HepG2 (cell line): ENCODE data around the gene RBP4. TPM values are rescaled to one million over a fixed set of nuclear protein-coding genes. Genes with fewer than 3 reads are reported as not detected.

Experiments
- CTCF ChIP-seq: sonication (generic); formaldehyde crosslinking; IDR thresholded peaks from 2 replicates; pipeline ENCODE4 v1.5.0; 2020; ENCODE audit warnings: mild to moderate bottlenecking, missing genetic modification reagents, moderate library complexity
- GATA4 ChIP-seq: sonication (generic); IDR thresholded peaks from 2 replicates; pipeline ENCODE4 v1.6.1; 2016; ENCODE audit warnings: antibody characterized with exemption, low read depth, borderline replicate concordance
- NPAS2 ChIP-seq: sonication (generic); formaldehyde crosslinking; IDR thresholded peaks from 2 replicates; pipeline ENCODE4 v1.8.0; 2022; ENCODE audit warnings: mild to moderate bottlenecking, missing genetic modification reagents, borderline replicate concordance
- SPEN ChIP-seq: sonication (generic); formaldehyde crosslinking; IDR thresholded peaks from 2 replicates; pipeline ENCODE4 v1.5.1; 2020; ENCODE audit warnings: low read depth, mild to moderate bottlenecking, missing genetic modification reagents
- SSRP1 ChIP-seq: IDR thresholded peaks from 2 replicates; pipeline ENCODE4 v1.6.1; 2016; ENCODE audit warnings: control low read depth
- ZFX ChIP-seq: sonication (generic); formaldehyde crosslinking; IDR thresholded peaks from 2 replicates; pipeline ENCODE4 v1.4.0; 2020; ENCODE audit warnings: mild to moderate bottlenecking, low read depth, missing genetic modification reagents, moderate library complexity
- ZNF224 ChIP-seq: sonication (generic); formaldehyde crosslinking; IDR thresholded peaks from 2 replicates; pipeline ENCODE4 v1.5.0; 2020; ENCODE audit warnings: mild to moderate bottlenecking, missing genetic modification reagents
- ZNF660 ChIP-seq: sonication (generic); formaldehyde crosslinking; IDR thresholded peaks from 2 replicates; pipeline ENCODE4 v1.5.1; 2020; ENCODE audit warnings: mild to moderate bottlenecking, low read depth, missing genetic modification reagents, borderline replicate concordance
- polyA plus RNA-seq, 8 experiments: library from polyadenylated mRNA; depleted of rRNA in 3 of 8; stranded (reverse) in 7 of 8; unstranded in 1 of 8; fragments of >200 nt; fragmentation: Illumina TruSeq in 4 of 8; extraction: Trizol in 4 of 8; gene quantifications; 2 replicates each; pipeline versions ENCODE4 v1.2.1 to v1.2.3, GENCODE V29; 2011 to 2016; ENCODE audit warnings: low read depth in 4 of 8, missing spikeins in 1 of 8, mixed read lengths in 1 of 8; ENCODE audit not compliant: insufficient read depth in 1 of 8
- total RNA-seq, 5 experiments: library from RNA; depleted of rRNA; stranded (reverse); fragments of >200 nt; fragmentation: Illumina TruSeq; extraction: Trizol; gene quantifications; 2 replicates each; pipeline ENCODE4 v1.2.3, GENCODE V29; 2016; ENCODE audit warnings: low read depth in 1 of 5
- TF ChIP-seq, protein P1 (sequence below): fragments of 450-650 bp; IDR thresholded peaks from 2 replicates; pipeline ENCODE4 v1.6.1; 2016
- TF ChIP-seq, protein P2 (sequence below): sonication (generic); formaldehyde crosslinking; IDR thresholded peaks from 2 replicates; pipeline ENCODE4 v1.5.0; 2020; ENCODE audit warnings: mild to moderate bottlenecking, missing genetic modification reagents, borderline replicate concordance
- TF ChIP-seq, protein P3 (sequence below): sonication (generic); formaldehyde crosslinking; IDR thresholded peaks from 2 replicates; pipeline ENCODE4 v1.4.0; 2020; ENCODE audit warnings: missing genetic modification reagents, mild to moderate bottlenecking, borderline replicate concordance
- TF ChIP-seq, protein P4 (sequence below): sonication (generic); formaldehyde crosslinking; IDR thresholded peaks from 2 replicates; pipeline ENCODE4 v1.5.1; 2020; ENCODE audit warnings: mild to moderate bottlenecking, missing genetic modification reagents, moderate library complexity

Gene RBP4
- total and polyA plus RNA-seq, 2 of the 13 experiments (the other 11 are each of a cell fraction or from before 2014, with no cell fraction given), result 642 to 931 TPM

- TF ChIP-seq, protein P1, sequence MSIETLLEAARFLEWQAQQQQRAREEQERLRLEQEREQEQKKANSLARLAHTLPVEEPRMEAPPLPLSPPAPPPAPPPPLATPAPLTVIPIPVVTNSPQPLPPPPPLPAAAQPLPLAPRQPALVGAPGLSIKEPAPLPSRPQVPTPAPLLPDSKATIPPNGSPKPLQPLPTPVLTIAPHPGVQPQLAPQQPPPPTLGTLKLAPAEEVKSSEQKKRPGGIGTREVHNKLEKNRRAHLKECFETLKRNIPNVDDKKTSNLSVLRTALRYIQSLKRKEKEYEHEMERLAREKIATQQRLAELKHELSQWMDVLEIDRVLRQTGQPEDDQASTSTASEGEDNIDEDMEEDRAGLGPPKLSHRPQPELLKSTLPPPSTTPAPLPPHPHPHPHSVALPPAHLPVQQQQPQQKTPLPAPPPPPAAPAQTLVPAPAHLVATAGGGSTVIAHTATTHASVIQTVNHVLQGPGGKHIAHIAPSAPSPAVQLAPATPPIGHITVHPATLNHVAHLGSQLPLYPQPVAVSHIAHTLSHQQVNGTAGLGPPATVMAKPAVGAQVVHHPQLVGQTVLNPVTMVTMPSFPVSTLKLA, result peak; percentile 27; the same call in 1 of the 2 replicates
- TF ChIP-seq, protein P2, sequence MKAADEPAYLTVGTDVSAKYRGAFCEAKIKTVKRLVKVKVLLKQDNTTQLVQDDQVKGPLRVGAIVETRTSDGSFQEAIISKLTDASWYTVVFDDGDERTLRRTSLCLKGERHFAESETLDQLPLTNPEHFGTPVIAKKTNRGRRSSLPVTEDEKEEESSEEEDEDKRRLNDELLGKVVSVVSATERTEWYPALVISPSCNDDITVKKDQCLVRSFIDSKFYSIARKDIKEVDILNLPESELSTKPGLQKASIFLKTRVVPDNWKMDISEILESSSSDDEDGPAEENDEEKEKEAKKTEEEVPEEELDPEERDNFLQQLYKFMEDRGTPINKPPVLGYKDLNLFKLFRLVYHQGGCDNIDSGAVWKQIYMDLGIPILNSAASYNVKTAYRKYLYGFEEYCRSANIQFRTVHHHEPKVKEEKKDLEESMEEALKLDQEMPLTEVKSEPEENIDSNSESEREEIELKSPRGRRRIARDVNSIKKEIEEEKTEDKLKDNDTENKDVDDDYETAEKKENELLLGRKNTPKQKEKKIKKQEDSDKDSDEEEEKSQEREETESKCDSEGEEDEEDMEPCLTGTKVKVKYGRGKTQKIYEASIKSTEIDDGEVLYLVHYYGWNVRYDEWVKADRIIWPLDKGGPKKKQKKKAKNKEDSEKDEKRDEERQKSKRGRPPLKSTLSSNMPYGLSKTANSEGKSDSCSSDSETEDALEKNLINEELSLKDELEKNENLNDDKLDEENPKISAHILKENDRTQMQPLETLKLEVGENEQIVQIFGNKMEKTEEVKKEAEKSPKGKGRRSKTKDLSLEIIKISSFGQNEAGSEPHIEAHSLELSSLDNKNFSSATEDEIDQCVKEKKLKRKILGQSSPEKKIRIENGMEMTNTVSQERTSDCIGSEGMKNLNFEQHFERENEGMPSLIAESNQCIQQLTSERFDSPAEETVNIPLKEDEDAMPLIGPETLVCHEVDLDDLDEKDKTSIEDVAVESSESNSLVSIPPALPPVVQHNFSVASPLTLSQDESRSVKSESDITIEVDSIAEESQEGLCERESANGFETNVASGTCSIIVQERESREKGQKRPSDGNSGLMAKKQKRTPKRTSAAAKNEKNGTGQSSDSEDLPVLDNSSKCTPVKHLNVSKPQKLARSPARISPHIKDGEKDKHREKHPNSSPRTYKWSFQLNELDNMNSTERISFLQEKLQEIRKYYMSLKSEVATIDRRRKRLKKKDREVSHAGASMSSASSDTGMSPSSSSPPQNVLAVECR (CRISPR knock-in tag), result 0 out of 2 replicates have a peak, but pooled peaks have one; percentile 3
- TF ChIP-seq, protein P3, sequence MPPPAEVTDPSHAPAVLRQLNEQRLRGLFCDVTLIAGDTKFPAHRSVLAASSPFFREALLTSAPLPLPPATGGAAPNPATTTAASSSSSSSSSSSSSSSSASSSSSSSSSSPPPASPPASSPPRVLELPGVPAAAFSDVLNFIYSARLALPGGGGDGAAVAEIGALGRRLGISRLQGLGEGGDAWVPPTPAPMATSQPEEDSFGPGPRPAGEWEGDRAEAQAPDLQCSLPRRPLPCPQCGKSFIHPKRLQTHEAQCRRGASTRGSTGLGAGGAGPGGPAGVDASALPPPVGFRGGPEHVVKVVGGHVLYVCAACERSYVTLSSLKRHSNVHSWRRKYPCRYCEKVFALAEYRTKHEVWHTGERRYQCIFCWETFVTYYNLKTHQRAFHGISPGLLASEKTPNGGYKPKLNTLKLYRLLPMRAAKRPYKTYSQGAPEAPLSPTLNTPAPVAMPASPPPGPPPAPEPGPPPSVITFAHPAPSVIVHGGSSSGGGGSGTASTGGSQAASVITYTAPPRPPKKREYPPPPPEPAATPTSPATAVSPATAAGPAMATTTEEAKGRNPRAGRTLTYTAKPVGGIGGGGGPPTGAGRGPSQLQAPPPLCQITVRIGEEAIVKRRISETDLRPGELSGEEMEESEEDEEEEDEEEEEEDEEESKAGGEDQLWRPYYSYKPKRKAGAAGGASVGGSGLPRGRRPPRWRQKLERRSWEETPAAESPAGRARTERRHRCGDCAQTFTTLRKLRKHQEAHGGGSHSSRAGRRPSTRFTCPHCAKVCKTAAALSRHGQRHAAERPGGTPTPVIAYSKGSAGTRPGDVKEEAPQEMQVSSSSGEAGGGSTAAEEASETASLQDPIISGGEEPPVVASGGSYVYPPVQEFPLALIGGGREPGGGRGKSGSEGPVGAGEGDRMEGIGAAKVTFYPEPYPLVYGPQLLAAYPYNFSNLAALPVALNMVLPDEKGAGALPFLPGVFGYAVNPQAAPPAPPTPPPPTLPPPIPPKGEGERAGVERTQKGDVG (CRISPR knock-in tag), result peak; percentile 75; the same call in 1 of the 2 replicates
- TF ChIP-seq SSRP1 (CRISPR knock-in tag) (0 out of 2 replicates have a peak, but pooled peaks have one; percentile 44), ZNF224 (no peak), CTCF (CRISPR knock-in tag) (peak; percentile 4; the same call in 1 of the 2 replicates), GATA4 (no peak), NPAS2 (CRISPR knock-in tag) (no peak), SPEN (peak; percentile 55; the same call in 1 of the 2 replicates), ZFX (CRISPR knock-in tag) (peak; percentile 20; the same call in 1 of the 2 replicates), ZNF660 (CRISPR knock-in tag) (no peak)
- TF ChIP-seq, protein P4, sequence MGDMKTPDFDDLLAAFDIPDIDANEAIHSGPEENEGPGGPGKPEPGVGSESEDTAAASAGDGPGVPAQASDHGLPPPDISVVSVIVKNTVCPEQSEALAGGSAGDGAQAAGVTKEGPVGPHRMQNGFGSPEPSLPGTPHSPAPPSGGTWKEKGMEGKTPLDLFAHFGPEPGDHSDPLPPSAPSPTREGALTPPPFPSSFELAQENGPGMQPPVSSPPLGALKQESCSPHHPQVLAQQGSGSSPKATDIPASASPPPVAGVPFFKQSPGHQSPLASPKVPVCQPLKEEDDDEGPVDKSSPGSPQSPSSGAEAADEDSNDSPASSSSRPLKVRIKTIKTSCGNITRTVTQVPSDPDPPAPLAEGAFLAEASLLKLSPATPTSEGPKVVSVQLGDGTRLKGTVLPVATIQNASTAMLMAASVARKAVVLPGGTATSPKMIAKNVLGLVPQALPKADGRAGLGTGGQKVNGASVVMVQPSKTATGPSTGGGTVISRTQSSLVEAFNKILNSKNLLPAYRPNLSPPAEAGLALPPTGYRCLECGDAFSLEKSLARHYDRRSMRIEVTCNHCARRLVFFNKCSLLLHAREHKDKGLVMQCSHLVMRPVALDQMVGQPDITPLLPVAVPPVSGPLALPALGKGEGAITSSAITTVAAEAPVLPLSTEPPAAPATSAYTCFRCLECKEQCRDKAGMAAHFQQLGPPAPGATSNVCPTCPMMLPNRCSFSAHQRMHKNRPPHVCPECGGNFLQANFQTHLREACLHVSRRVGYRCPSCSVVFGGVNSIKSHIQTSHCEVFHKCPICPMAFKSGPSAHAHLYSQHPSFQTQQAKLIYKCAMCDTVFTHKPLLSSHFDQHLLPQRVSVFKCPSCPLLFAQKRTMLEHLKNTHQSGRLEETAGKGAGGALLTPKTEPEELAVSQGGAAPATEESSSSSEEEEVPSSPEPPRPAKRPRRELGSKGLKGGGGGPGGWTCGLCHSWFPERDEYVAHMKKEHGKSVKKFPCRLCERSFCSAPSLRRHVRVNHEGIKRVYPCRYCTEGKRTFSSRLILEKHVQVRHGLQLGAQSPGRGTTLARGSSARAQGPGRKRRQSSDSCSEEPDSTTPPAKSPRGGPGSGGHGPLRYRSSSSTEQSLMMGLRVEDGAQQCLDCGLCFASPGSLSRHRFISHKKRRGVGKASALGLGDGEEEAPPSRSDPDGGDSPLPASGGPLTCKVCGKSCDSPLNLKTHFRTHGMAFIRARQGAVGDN (CRISPR knock-in tag), result peak; percentile 78
Measured at GRCh38 chr10:93600446-93601145, 439 bp downstream of the RBP4 start (continued).
